Measurements from ENCODE around the gene TRO.

The TRO gene

DNA sequence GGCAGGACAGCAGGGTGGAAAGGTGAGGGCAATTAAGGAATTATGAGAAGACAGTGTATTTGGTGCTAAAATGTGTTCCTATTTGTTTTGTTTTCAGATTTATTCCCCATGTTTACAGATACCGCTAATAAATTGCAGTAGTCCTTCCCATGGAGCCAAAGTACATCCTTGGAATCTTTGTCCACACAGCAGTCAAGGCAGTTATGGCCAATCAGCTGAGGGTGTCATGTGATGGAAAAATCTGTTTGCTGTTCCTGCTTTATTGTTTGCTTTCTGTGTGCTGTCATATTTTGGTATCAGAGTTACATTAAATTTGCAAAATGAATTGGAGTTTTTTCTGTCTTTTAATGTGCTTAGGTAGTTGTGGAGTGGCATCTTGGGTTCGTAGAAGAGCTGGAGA is 10.5 kb downstream of the TRO start:
- TF ChIP-seq CTCF (IDR thresholded peaks at IDR 0.05; ENCODE audit: low read depth, low read length) = no peak
- no peak overlapping the region for H3K4me3 ChIP-seq (replicated peaks in 1 of 2; ENCODE audit: low read depth in 2 of 2, low read length in 2 of 2)
- DNase-seq (ENCODE audit: low read depth in 2 of 2) = no peak

DNA sequence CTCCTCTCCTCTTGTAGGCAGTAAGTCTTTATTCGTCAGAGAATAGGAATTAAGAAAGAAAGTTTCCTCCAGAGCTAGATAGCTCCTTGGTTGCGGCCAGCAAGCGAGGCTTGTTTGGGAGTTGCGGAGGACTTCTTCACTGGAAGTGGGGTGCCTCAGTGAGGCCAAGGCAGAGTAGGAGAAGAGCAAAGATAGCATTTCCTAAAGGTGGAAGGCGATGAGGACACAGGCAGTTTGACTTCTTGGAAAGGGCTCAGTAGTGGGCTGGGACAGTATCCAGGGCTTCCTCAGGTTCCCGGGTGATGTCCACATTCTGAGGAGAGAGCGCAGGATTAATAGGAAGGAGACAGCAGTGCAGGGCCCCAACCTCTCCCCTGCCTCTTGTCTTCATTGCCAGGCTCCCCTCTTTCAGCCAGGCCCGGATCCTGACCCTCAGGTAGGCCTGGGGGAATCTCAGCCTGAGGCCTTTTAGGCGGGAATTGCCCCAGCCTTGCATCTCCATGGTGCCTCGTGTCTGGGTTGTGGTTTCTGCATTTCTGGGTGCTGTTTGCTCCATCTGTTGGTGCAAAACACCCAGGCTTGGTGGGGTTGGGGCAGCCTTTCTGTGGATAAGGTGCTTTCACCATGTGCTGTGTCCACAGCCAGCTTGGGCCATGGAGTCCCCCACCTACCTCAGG is 12.7 kb downstream of the TRO start:
- TF ChIP-seq CTCF (IDR thresholded peaks at IDR 0.05; ENCODE audit: low read depth, low read length) = no peak
- DNase-seq (ENCODE audit: low read depth in 2 of 2) = no peak
- H3K4me3 ChIP-seq (replicated peaks in 1 of 2; ENCODE audit: low read depth in 2 of 2, low read length in 2 of 2) = no peak overlapping the region

DNA sequence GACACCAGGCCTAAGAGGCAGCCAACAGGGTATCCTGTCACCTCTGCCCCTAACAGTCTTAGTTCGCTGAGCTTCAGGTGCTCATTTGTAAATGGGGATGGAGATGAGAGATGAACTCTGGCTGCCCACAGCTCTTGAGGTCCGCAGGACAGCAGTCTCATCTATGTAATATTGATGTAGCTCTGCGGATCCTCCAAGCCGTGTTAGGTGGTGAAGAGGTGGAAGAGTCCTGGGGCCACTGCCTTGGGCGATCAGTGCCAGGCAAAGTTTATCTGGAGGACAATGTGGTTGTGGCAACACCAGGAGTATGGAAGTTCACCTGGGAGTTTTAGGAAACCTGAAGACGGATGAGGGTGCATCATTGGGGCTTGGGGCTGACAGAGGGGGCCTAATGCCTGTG is 13.4 kb downstream of the TRO start:
- TF ChIP-seq CTCF (IDR thresholded peaks at IDR 0.05; ENCODE audit: low read depth, low read length) = no peak
- H3K4me3 ChIP-seq (replicated peaks in 1 of 2; ENCODE audit: low read depth in 2 of 2, low read length in 2 of 2) = no peak overlapping the region
- no peak for DNase-seq (ENCODE audit: low read depth in 2 of 2)

GRCh38 chrX:54934890-54935289 is 14.3 kb downstream of the TRO start:
- no peak for TF ChIP-seq CTCF (IDR thresholded peaks at IDR 0.05; ENCODE audit: low read depth, low read length)
- DNase-seq (ENCODE audit: low read depth in 2 of 2) = no peak
- no peak overlapping the region for H3K4me3 ChIP-seq (replicated peaks in 1 of 2; ENCODE audit: low read depth in 2 of 2, low read length in 2 of 2)

DNA sequence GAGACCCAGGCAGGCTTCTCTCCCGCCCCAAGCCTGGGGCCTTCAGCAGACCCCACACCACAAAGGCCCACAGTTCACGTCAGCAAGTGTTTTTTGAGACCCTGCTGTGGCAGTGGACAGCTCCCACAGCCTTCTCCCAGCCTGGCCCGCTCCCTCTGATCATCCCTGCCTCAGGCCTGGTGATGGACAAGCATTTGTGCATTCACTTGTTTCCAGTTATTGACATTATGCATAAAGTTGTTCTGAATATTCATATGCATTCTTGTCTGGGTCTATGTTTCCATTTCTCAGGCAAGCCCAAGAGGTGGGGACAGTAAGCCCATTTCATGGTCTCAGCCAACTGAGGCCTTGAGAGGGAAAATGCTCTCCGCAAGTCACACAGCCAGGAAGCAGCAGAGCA is 14.7 kb downstream of the TRO start:
- no peak for DNase-seq (ENCODE audit: low read depth in 2 of 2)
- TF ChIP-seq CTCF (IDR thresholded peaks at IDR 0.05; ENCODE audit: low read depth, low read length) = no peak
- H3K4me3 ChIP-seq (replicated peaks in 1 of 2; ENCODE audit: low read depth in 2 of 2, low read length in 2 of 2) = no peak overlapping the region

DNA sequence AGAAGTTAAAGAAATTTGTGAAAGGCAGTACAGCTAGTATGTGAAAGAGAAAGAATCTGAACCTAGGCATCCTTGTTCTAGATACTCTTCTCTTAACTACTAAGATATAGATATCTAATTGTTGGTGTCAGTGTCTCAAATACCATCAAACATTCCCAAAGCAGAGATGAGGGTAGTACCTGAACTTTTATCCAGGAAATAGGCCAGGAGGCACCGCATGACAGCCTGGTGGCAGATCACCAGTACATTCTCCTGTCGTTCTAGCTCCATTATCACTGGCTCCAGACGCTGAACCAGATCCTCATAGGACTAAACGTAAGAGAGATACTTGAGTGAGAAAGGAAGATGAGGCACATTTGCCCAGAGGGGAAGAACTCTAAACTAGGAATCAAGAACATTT is 16.8 kb downstream of the TRO start:
- no peak overlapping the region for H3K4me3 ChIP-seq (replicated peaks in 1 of 2; ENCODE audit: low read depth in 2 of 2, low read length in 2 of 2)
- no peak for TF ChIP-seq CTCF (IDR thresholded peaks at IDR 0.05; ENCODE audit: low read depth, low read length)
- no peak for DNase-seq (ENCODE audit: low read depth in 2 of 2)

- no peak for TF ChIP-seq CTCF (IDR thresholded peaks at IDR 0.05; ENCODE audit: low read depth, low read length)
- H3K4me3 ChIP-seq (replicated peaks in 1 of 2; ENCODE audit: low read depth in 2 of 2, low read length in 2 of 2) = no peak overlapping the region
- DNase-seq (ENCODE audit: low read depth in 2 of 2) = no peak
Observed at GRCh38 chrX:54944816-54945215, 24.2 kb downstream of the TRO start.
